Subcutaneous preadipocyte (primary cell): ENCODE measurements around the gene RUSC2. TPM values are rescaled to one million over a fixed set of nuclear protein-coding genes. Genes with fewer than 3 reads are reported as not detected.

Experiments
- total RNA-seq: library from RNA; depleted of rRNA; stranded (reverse); fragments of >200 nt; gene quantifications from 2 replicates; pipeline ENCODE4 v1.2.3, GENCODE V29; 2012

The RUSC2 gene, protein sequence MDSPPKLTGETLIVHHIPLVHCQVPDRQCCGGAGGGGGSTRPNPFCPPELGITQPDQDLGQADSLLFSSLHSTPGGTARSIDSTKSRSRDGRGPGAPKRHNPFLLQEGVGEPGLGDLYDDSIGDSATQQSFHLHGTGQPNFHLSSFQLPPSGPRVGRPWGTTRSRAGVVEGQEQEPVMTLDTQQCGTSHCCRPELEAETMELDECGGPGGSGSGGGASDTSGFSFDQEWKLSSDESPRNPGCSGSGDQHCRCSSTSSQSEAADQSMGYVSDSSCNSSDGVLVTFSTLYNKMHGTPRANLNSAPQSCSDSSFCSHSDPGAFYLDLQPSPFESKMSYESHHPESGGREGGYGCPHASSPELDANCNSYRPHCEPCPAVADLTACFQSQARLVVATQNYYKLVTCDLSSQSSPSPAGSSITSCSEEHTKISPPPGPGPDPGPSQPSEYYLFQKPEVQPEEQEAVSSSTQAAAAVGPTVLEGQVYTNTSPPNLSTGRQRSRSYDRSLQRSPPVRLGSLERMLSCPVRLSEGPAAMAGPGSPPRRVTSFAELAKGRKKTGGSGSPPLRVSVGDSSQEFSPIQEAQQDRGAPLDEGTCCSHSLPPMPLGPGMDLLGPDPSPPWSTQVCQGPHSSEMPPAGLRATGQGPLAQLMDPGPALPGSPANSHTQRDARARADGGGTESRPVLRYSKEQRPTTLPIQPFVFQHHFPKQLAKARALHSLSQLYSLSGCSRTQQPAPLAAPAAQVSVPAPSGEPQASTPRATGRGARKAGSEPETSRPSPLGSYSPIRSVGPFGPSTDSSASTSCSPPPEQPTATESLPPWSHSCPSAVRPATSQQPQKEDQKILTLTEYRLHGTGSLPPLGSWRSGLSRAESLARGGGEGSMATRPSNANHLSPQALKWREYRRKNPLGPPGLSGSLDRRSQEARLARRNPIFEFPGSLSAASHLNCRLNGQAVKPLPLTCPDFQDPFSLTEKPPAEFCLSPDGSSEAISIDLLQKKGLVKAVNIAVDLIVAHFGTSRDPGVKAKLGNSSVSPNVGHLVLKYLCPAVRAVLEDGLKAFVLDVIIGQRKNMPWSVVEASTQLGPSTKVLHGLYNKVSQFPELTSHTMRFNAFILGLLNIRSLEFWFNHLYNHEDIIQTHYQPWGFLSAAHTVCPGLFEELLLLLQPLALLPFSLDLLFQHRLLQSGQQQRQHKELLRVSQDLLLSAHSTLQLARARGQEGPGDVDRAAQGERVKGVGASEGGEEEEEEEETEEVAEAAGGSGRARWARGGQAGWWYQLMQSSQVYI (N-terminal part only)
- total RNA-seq = 17.3 and 25.8 TPM in 2 replicates

DNA sequence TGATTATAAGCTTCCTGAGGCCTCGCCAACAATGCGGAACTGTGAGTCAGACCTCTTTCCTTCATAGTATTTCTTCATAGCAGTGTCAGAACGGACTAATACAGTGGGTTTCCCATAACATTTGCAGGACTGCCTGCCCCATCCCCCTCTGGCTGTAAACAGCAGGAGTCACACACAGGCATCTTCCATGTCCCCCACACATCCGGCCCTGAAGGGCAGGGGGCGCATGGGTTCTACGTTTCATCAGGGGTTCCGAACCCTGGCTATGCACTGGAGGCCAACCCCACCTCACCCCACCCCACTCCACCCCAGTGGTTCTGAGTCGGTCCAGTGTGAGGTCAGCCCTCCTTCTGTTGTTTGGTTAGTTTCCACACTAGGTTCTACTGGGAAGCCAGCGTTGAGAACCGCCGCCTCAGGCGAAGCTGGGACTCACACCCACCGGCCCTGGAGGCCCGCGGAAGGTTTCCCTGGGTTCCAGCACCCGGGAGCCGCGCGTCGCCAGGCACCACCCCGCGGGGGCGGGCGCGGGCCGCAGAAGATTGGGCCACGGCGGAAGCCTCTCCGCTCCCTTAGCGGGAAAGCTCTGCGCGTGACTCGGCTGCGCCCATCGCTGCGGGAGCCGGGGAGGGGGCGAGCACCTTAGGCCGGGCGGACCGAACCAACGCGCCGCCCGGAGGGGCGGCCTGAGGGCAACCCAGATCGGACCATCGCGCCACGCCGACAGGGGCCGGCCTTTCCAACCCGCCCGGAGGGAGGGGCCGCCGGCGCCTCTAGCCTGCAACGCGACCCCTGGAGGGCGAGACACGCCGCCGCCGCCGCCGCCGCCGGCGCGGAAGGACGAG, at the start of gene RUSC2:
Gene RUSC2 (plus strand): TSS at position 799 of the 842 bp plus-strand sequence. CDS start 56,411 bp downstream, outside the sequence.

Other genes starting within 250 kb of the RUSC2 start
- 10.9 and 11.8 TPM in 2 replicates for gene TESK1, start 115.2 kb downstream of the RUSC2 start, total RNA-seq
- 1.6 and 4.4 TPM in 2 replicates for gene CD72, start 128.3 kb downstream of the RUSC2 start, total RNA-seq
- 1.1 TPM in 1 of 2 replicates, not detected in the other for gene SIT1, start 160.8 kb downstream of the RUSC2 start, total RNA-seq
- gene RMRP, start 167.9 kb downstream of the RUSC2 start, total RNA-seq = 167,582 and 231,316 TPM in 2 replicates
- 9.6 and 13.6 TPM in 2 replicates for gene CCDC107, start 168.2 kb downstream of the RUSC2 start, total RNA-seq
- gene ARHGEF39, start 175.1 kb downstream of the RUSC2 start, total RNA-seq = 1.5 and 5.5 TPM in 2 replicates
- 0.20 and 1.1 TPM in 2 replicates for gene CA9, start 183.8 kb downstream of the RUSC2 start, total RNA-seq
- gene TPM2, start 199.8 kb downstream of the RUSC2 start, total RNA-seq = 338 and 431 TPM in 2 replicates
- gene TLN1, start 242.1 kb downstream of the RUSC2 start, total RNA-seq = 248 and 253 TPM in 2 replicates
- 36.7 and 39.9 TPM in 2 replicates for gene CREB3, start 242.6 kb downstream of the RUSC2 start, total RNA-seq